Bronchial epithelial cell (primary cell): Measurements from ENCODE around the gene MPPE1. TPM values are rescaled to one million over a fixed set of nuclear protein-coding genes. Genes with fewer than 3 reads are reported as not detected.
A peak's percentile ranks its signal among the peaks of the same experiment; 100 is the strongest.

Source experiments
- DNase-seq: peaks from one replicate; pipeline ENCODE4 v3.0.0-alpha.2; 2010; ENCODE audit warnings: low read depth
- FAIRE-seq: peaks from 2 replicates; lab custom pipeline; 2011; peaks lifted over from hg19 to GRCh38; lab: Jason Lieb, UNC
- H3K27me3 ChIP-seq: 2 replicates; pipeline ENCODE4 v1.5.1; 2011; ENCODE audit warnings: low read length; ENCODE audit not compliant: control insufficient read depth, insufficient read depth
- H3K36me3 ChIP-seq: 2 replicates; pipeline ENCODE4 v1.5.1; 2011; ENCODE audit warnings: low read length; ENCODE audit not compliant: control insufficient read depth, insufficient read depth
- H3K4me3 ChIP-seq: 2 replicates; pipeline ENCODE4 v1.5.1; 2011; ENCODE audit warnings: mild to moderate bottlenecking, low read depth, low read length, control low read depth
- CTCF ChIP-seq: IDR thresholded peaks from 2 replicates; pipeline ENCODE4 v1.5.1; 2011; ENCODE audit warnings: mild to moderate bottlenecking, moderate library complexity, low read length, control low read depth, inconsistent platforms; ENCODE audit not compliant: insufficient read depth, severe bottlenecking
- total RNA-seq: library from RNA; depleted of rRNA; stranded (reverse); fragments of >200 nt; gene quantifications from 2 replicates; pipeline ENCODE4 v1.2.1, GENCODE V29; 2014

Gene MPPE1
- 22.1 and 30.1 TPM in 2 replicates for total RNA-seq

GRCh38 chr18:11908182-11909060 lies at the start of gene MPPE1:
Gene MPPE1 (minus strand): TSS chr18:11908317. CDS start chr18:11897264, 11,053 bp downstream.
- Histone ChIP-seq H3K4me3 (peak within 1 kb of the TSS; percentile 61), H3K27me3 (no peaks in the 10 kb centered on the region), H3K36me3 (peaks cover 2% of the 10 kb centered on the region)
- DNase-seq = peak; percentile 60
- FAIRE-seq = no peak
- no peak for TF ChIP-seq CTCF

- Histone ChIP-seq H3K36me3 (no peaks in the 10 kb centered on the region), H3K27me3 (no peaks in the 10 kb centered on the region), H3K4me3 (no peak overlapping the region)
- no peak for TF ChIP-seq CTCF
- DNase-seq = no peak
- no peak for FAIRE-seq
Observed at GRCh38 chr18:11957636-11958035, 49.5 kb upstream of the MPPE1 start.

- Histone ChIP-seq H3K4me3 (no peak overlapping the region), H3K36me3 (no peaks in the 10 kb centered on the region), H3K27me3 (no peaks in the 10 kb centered on the region)
- no peak for TF ChIP-seq CTCF
- FAIRE-seq (no peak), DNase-seq (no peak)
Observed at GRCh38 chr18:11956371-11957308, 48.5 kb upstream of the MPPE1 start.

- FAIRE-seq = no peak
- DNase-seq = peak; percentile 74
- H3K36me3 ChIP-seq = no peaks in the 10 kb centered on the region
- no peak for TF ChIP-seq CTCF
- H3K4me3 ChIP-seq = no peak overlapping the region
- H3K27me3 ChIP-seq = no peaks in the 10 kb centered on the region
Observed at GRCh38 chr18:11955239-11956029, 47.3 kb upstream of the MPPE1 start.

GRCh38 chr18:11953113-11953512 lies 45.0 kb upstream of the MPPE1 start:
- DNase-seq = no peak
- no peak for TF ChIP-seq CTCF
- no peaks in the 10 kb centered on the region for H3K36me3 ChIP-seq
- no peaks in the 10 kb centered on the region for H3K27me3 ChIP-seq
- FAIRE-seq = no peak
- no peak overlapping the region for H3K4me3 ChIP-seq
